SK-N-SH treated with all-trans-retinoic acid at 6 μM for 48 hours (cell line): Measurements from ENCODE around the gene TBX10.
"Not testable (repeated sequence)": the region's sequence is repeated elsewhere in the genome, so short reads cannot be mapped to it uniquely, and the experiment has no call there.

Experiments
- ATAC-seq: fragments of 200-7000 bp; cut with Tn5 transposase; 3 replicates; pipeline ENCODE4 v1.9.1; 2020; ENCODE audit warnings: mild to moderate bottlenecking, moderate library complexity
- ARNTL ChIP-seq: fragments of 450-650 bp; formaldehyde crosslinking; IDR thresholded peaks from 2 replicates; pipeline ENCODE4 v1.5.0; 2020; ENCODE audit warnings: low read depth, mild to moderate bottlenecking, moderate library complexity, borderline replicate concordance
- CSRNP3 ChIP-seq: fragments of 250-450 bp; sonication (Bioruptor Pico); IDR thresholded peaks from 2 replicates; pipeline ENCODE4 v1.5.1; 2021; ENCODE audit warnings: mild to moderate bottlenecking, moderate library complexity
- ESRRG ChIP-seq: fragments of 250-450 bp; sonication (Bioruptor Pico); IDR thresholded peaks from 2 replicates; pipeline ENCODE4 v1.6.1; 2021; ENCODE audit warnings: mild to moderate bottlenecking
- GLIS3 ChIP-seq: fragments of 250-450 bp; sonication (Bioruptor Pico); IDR thresholded peaks from 2 replicates; pipeline ENCODE4 v1.5.0; 2020; ENCODE audit warnings: mild to moderate bottlenecking, moderate library complexity
- ISL1 ChIP-seq: fragments of 250-450 bp; sonication (Bioruptor Pico); IDR thresholded peaks from 2 replicates; pipeline ENCODE4 v2.1.2; 2022; ENCODE audit warnings: mild to moderate bottlenecking, moderate library complexity
- OSR1 ChIP-seq: fragments of 250-450 bp; sonication (Bioruptor Pico); IDR thresholded peaks from 2 replicates; pipeline ENCODE4 v1.8.0; 2022; ENCODE audit warnings: moderate library complexity, mild to moderate bottlenecking, inconsistent platforms
- PATZ1 ChIP-seq: fragments of 250-450 bp; sonication (Bioruptor Pico); IDR thresholded peaks from 2 replicates; pipeline ENCODE4 v1.8.0; 2020; ENCODE audit warnings: mild to moderate bottlenecking, moderate library complexity, borderline replicate concordance
- POU6F1 ChIP-seq: fragments of 250-450 bp; sonication (Bioruptor Pico); IDR thresholded peaks from 2 replicates; pipeline ENCODE4 v1.8.0; 2021; ENCODE audit warnings: low read depth, mild to moderate bottlenecking, moderate library complexity, borderline replicate concordance
- PPARA ChIP-seq: fragments of 250-450 bp; sonication (Bioruptor Pico); IDR thresholded peaks from 2 replicates; pipeline ENCODE4 v1.5.0; 2020; ENCODE audit warnings: mild to moderate bottlenecking, borderline replicate concordance
- SNAI2 ChIP-seq: fragments of 250-450 bp; sonication (Bioruptor Pico); IDR thresholded peaks from 2 replicates; pipeline ENCODE4 v1.5.0; 2020; ENCODE audit warnings: mild to moderate bottlenecking, moderate library complexity
- TCF4 ChIP-seq: fragments of 250-450 bp; sonication (Bioruptor Pico); IDR thresholded peaks from 2 replicates; pipeline ENCODE4 v1.8.0; 2021; ENCODE audit warnings: mild to moderate bottlenecking, moderate library complexity, borderline replicate concordance
- TOX ChIP-seq: fragments of 250-450 bp; sonication (Bioruptor Pico); IDR thresholded peaks from 2 replicates; pipeline ENCODE4 v1.8.0; 2021; ENCODE audit warnings: mild to moderate bottlenecking, moderate library complexity, borderline replicate concordance
- TSHZ2 ChIP-seq: fragments of 250-450 bp; sonication (Bioruptor Pico); IDR thresholded peaks from 2 replicates; pipeline ENCODE4 v1.5.0; 2020; ENCODE audit warnings: mild to moderate bottlenecking, moderate library complexity
- ZC3H10 ChIP-seq: fragments of 250-450 bp; sonication (Bioruptor Pico); IDR thresholded peaks from 2 replicates; pipeline ENCODE4 v1.5.1; 2021; ENCODE audit warnings: mild to moderate bottlenecking, moderate library complexity
- ZFP3 ChIP-seq: fragments of 250-450 bp; sonication (Bioruptor Pico); IDR thresholded peaks from 2 replicates; pipeline ENCODE4 v1.5.0; 2020; ENCODE audit warnings: mild to moderate bottlenecking, moderate library complexity
- ZFP30 ChIP-seq: fragments of 450-650 bp; formaldehyde crosslinking; IDR thresholded peaks from 2 replicates; pipeline ENCODE4 v1.5.0; 2022; ENCODE audit warnings: mild to moderate bottlenecking, moderate library complexity
- ZNF565 ChIP-seq: fragments of 450-650 bp; formaldehyde crosslinking; conservative IDR thresholded peaks from 2 replicates; pipeline ENCODE4 v1.5.0; 2020; ENCODE audit warnings: low read depth, mild to moderate bottlenecking, moderate library complexity
- ZNF70 ChIP-seq: fragments of 450-650 bp; formaldehyde crosslinking; IDR thresholded peaks from 2 replicates; pipeline ENCODE4 v1.5.0; 2020; ENCODE audit warnings: mild to moderate bottlenecking, moderate library complexity
- ZNF8 ChIP-seq: fragments of 450-650 bp; formaldehyde crosslinking; IDR thresholded peaks from 2 replicates; pipeline ENCODE4 v1.5.0; 2020; ENCODE audit warnings: mild to moderate bottlenecking, moderate library complexity

The TBX10 gene

GRCh38 chr11:67639438-67639859, at the start of gene TBX10:
Gene TBX10, minus strand, starts transcription at chr11:67639763. Its CDS starts 291 bp downstream, at chr11:67639472.
- no peak for ATAC-seq
- no peak for TF ChIP-seq PATZ1 (CRISPR knock-in tag)

GRCh38 chr11:67689178-67689577, 49.6 kb upstream of the TBX10 start:
- ATAC-seq, result no peak
- TF ChIP-seq ARNTL (CRISPR knock-in tag), result no peak
- no peak for TF ChIP-seq SNAI2 (CRISPR knock-in tag)
- no peak for TF ChIP-seq ISL1 (CRISPR knock-in tag)
- no peak for TF ChIP-seq POU6F1 (CRISPR knock-in tag)
- TF ChIP-seq TCF4 (CRISPR knock-in tag), result no peak
- no peak for TF ChIP-seq ZNF565 (CRISPR knock-in tag)
- TF ChIP-seq CSRNP3 (CRISPR knock-in tag), result no peak
- no peak for TF ChIP-seq TOX
- no peak for TF ChIP-seq PPARA
- no peak for TF ChIP-seq ESRRG
- TF ChIP-seq PATZ1 (CRISPR knock-in tag), result no peak
- no peak for TF ChIP-seq ZFP30 (CRISPR knock-in tag)
- TF ChIP-seq GLIS3 (CRISPR knock-in tag), result no peak
- no peak for TF ChIP-seq OSR1
- no peak for TF ChIP-seq ZNF70 (CRISPR knock-in tag)
- no peak for TF ChIP-seq ZC3H10 (CRISPR knock-in tag)

GRCh38 chr11:67687986-67688385, 48.4 kb upstream of the TBX10 start:
- TF ChIP-seq TOX, result no peak
- no peak for TF ChIP-seq ZFP3 (CRISPR knock-in tag)
- no peak for TF ChIP-seq PPARA
- no peak for TF ChIP-seq ARNTL (CRISPR knock-in tag)
- no peak for TF ChIP-seq TCF4 (CRISPR knock-in tag)
- no peak for TF ChIP-seq TSHZ2 (CRISPR knock-in tag)
- no peak for TF ChIP-seq CSRNP3 (CRISPR knock-in tag)
- no peak for TF ChIP-seq OSR1
- TF ChIP-seq ZNF8 (CRISPR knock-in tag), result no peak
- ATAC-seq, result no peak

GRCh38 chr11:67685641-67686332, 46.2 kb upstream of the TBX10 start:
- not testable (repeated sequence) for ATAC-seq

GRCh38 chr11:67682126-67683034, 42.8 kb upstream of the TBX10 start:
- ATAC-seq, result not testable (repeated sequence)
